H1 (cell line): ENCODE data around the gene SLC17A5. TPM values are rescaled to one million over a fixed set of nuclear protein-coding genes. Genes with fewer than 3 reads are reported as not detected.

Source experiments
- CTCF ChIA-PET: fragments of 300-600 bp; sonication (Branson Sonifier 250); formaldehyde crosslinking; loops from one replicate; lab custom pipeline; 2021; ENCODE audit not compliant: partially characterized antibody; lab: Charles Lee
- POLR2A ChIA-PET: fragments of 300-600 bp; sonication (Branson Sonifier 250); formaldehyde crosslinking; loops from one replicate; lab custom pipeline; 2021; ENCODE audit warnings: inconsistent platforms; ENCODE audit not compliant: partially characterized antibody; lab: Charles Lee
- DNase-seq, 2 experiments: peaks; one replicate each; pipeline versions ENCODE4 v3.0.0 to v3.0.0-alpha.2; 2010 to 2022; ENCODE audit warnings: low spot score in 2 of 2, low read depth in 1 of 2, mixed read lengths in 1 of 2
- FAIRE-seq: peaks from 2 replicates; lab custom pipeline; 2011; peaks lifted over from hg19 to GRCh38; lab: Jason Lieb, UNC
- H2AFZ ChIP-seq: 2 replicates; pipeline ENCODE4 v1.8.1; 2012; ENCODE audit warnings: low read length, inconsistent platforms
- H2AK5ac ChIP-seq: 2 replicates; pipeline ENCODE4 v1.6.1; 2013; ENCODE audit warnings: low read depth, low read length
- H2BK120ac ChIP-seq: replicated peaks from 2 replicates; pipeline ENCODE3; 2013; ENCODE audit warnings: low read depth, low read length, inconsistent platforms
- H2BK12ac ChIP-seq: 2 replicates; pipeline ENCODE4 v1.6.1; 2013; ENCODE audit warnings: low read depth, low read length
- H2BK15ac ChIP-seq: 2 replicates; pipeline ENCODE4 v1.6.1; 2013; ENCODE audit warnings: low read length
- H2BK20ac ChIP-seq: 2 replicates; pipeline ENCODE4 v1.6.1; 2013; ENCODE audit warnings: low read length
- H2BK5ac ChIP-seq: 2 replicates; pipeline ENCODE4 v1.6.1; 2013; ENCODE audit warnings: low read depth, low read length
- H3K14ac ChIP-seq: 2 replicates; pipeline ENCODE4 v1.6.1; 2013; ENCODE audit warnings: inconsistent platforms; ENCODE audit not compliant: insufficient read length
- H3K18ac ChIP-seq: 2 replicates; pipeline ENCODE4 v1.6.1; 2013; ENCODE audit warnings: low read length; ENCODE audit errors: extremely low read depth
- H3K23ac ChIP-seq: 2 replicates; pipeline ENCODE4 v1.6.1; 2013; ENCODE audit warnings: inconsistent platforms; ENCODE audit not compliant: insufficient read length
- H3K23me2 ChIP-seq: 2 replicates; pipeline ENCODE4 v1.6.1; 2013; ENCODE audit warnings: low read depth, low read length
- H3K27ac ChIP-seq: 2 replicates; pipeline ENCODE4 v1.6.1; 2011; ENCODE audit warnings: low read depth, low read length, inconsistent platforms
- H3K27me3 ChIP-seq, 4 experiments: replicated peaks in 1 of 4; 1 replicate in 1 of 4; 2 replicates in 3 of 4; pipeline versions ENCODE4 v1.6.1 to v1.8.1; 2011 to 2013; ENCODE audit warnings: low read length in 3 of 4, mild to moderate bottlenecking in 3 of 4, inconsistent platforms in 2 of 4, mixed read lengths in 2 of 4, moderate library complexity in 1 of 4; ENCODE audit not compliant: control insufficient read depth in 3 of 4, insufficient read depth in 3 of 4; ENCODE audit errors: extremely low read depth in 1 of 4
- H3K36me3 ChIP-seq, 4 experiments: 2 replicates each; pipeline versions ENCODE4 v1.6.1 to v1.8.1; 2011 to 2013; ENCODE audit warnings: mild to moderate bottlenecking in 4 of 4, low read length in 3 of 4, moderate library complexity in 2 of 4, control low read depth in 1 of 4, inconsistent platforms in 1 of 4; ENCODE audit not compliant: insufficient read depth in 4 of 4, control insufficient read depth in 2 of 4
- H3K4ac ChIP-seq: replicated peaks from 2 replicates; pipeline ENCODE3; 2013; ENCODE audit warnings: low read length, low read depth, mixed read lengths, inconsistent platforms; ENCODE audit not compliant: insufficient read length
- H3K4me1 ChIP-seq, 4 experiments: replicated peaks in 1 of 4; 1 replicate in 1 of 4; 2 replicates in 3 of 4; pipeline versions ENCODE4 v1.6.1 to v1.8.1; 2011 to 2013; ENCODE audit warnings: low read length in 3 of 4, inconsistent platforms in 2 of 4, mixed read lengths in 1 of 4; ENCODE audit not compliant: insufficient read depth in 4 of 4, control insufficient read depth in 3 of 4
- H3K4me2 ChIP-seq, 2 experiments: 2 replicates each; pipeline versions ENCODE4 v1.6.1 to v1.8.1; 2011 to 2013; ENCODE audit warnings: low read depth in 2 of 2, low read length in 2 of 2, control low read depth in 1 of 2, inconsistent platforms in 1 of 2, mild to moderate bottlenecking in 1 of 2; ENCODE audit not compliant: insufficient read depth in 1 of 2
- H3K4me3 ChIP-seq, 4 experiments: fragments of 200-600, 300-600 bp in 1 of 4; sonication (generic), shearing (Covaris generic), sonication (Bioruptor Twin) in 1 of 4; 2 replicates each; pipeline versions ENCODE4 v1.5.1 to v1.8.1; 2011 to 2016; ENCODE audit warnings: low read length in 4 of 4, low read depth in 3 of 4, control low read depth in 2 of 4, inconsistent platforms in 2 of 4, mild to moderate bottlenecking in 2 of 4, mixed read lengths in 1 of 4, moderate library complexity in 1 of 4; ENCODE audit not compliant: insufficient read depth in 2 of 4; ENCODE audit errors: extremely low read depth in 1 of 4
- H3K56ac ChIP-seq: replicated peaks from 2 replicates; pipeline ENCODE3; 2013; ENCODE audit warnings: low read depth, mild to moderate bottlenecking, mixed read lengths, low read length, inconsistent platforms; ENCODE audit not compliant: insufficient read length
- H3K79me1 ChIP-seq: 2 replicates; pipeline ENCODE4 v1.6.1; 2013; ENCODE audit warnings: low read depth, low read length, control low read depth
- H3K79me2 ChIP-seq, 2 experiments: 2 replicates each; pipeline versions ENCODE4 v1.6.1 to v1.8.1; 2012 to 2013; ENCODE audit warnings: low read length in 2 of 2, mild to moderate bottlenecking in 2 of 2, inconsistent platforms in 1 of 2; ENCODE audit not compliant: insufficient read depth in 2 of 2, control insufficient read depth in 1 of 2
- H3K9ac ChIP-seq, 4 experiments: replicated peaks in 1 of 4; 1 replicate in 1 of 4; 2 replicates in 3 of 4; pipeline versions ENCODE4 v1.6.1 to v1.8.1; 2011 to 2013; ENCODE audit warnings: low read depth in 3 of 4, low read length in 3 of 4, control low read depth in 2 of 4, mild to moderate bottlenecking in 2 of 4, moderate library complexity in 2 of 4, inconsistent platforms in 1 of 4; ENCODE audit errors: extremely low read depth in 1 of 4
- H3K9me3 ChIP-seq, 2 experiments: 2 replicates each; pipeline versions ENCODE4 v1.6.1 to v1.8.1; 2012 to 2013; ENCODE audit warnings: mild to moderate bottlenecking in 2 of 2, moderate library complexity in 2 of 2, control low read depth in 1 of 2, inconsistent platforms in 1 of 2, low read depth in 1 of 2, low read length in 1 of 2, mixed read lengths in 1 of 2; ENCODE audit not compliant: insufficient read depth in 2 of 2
- H4K20me1 ChIP-seq, 2 experiments: replicated peaks in 1 of 2; 2 replicates each; pipeline versions ENCODE3 to v1.8.1; 2011 to 2013; ENCODE audit warnings: inconsistent platforms in 2 of 2, low read length in 2 of 2, mild to moderate bottlenecking in 1 of 2; ENCODE audit not compliant: insufficient read depth in 2 of 2, control insufficient read depth in 1 of 2
- H4K5ac ChIP-seq: 2 replicates; pipeline ENCODE4 v1.6.1; 2013; ENCODE audit warnings: low read length, low read depth, mixed read lengths, inconsistent platforms; ENCODE audit not compliant: insufficient read length
- H4K8ac ChIP-seq: 2 replicates; pipeline ENCODE4 v1.8.0; 2013; ENCODE audit warnings: mild to moderate bottlenecking, moderate library complexity, low read length, inconsistent platforms; ENCODE audit not compliant: insufficient read depth; ENCODE audit errors: extremely low read depth
- H4K91ac ChIP-seq: replicated peaks from 2 replicates; pipeline ENCODE3; 2013; ENCODE audit warnings: low read length, mixed read lengths, inconsistent platforms; ENCODE audit not compliant: insufficient read length
- CHD1 ChIP-seq: IDR thresholded peaks from 2 replicates; pipeline ENCODE4 v1.6.1; 2012; ENCODE audit warnings: low read depth, low read length, improper control_type of control experiment
- FOSL1 ChIP-seq: IDR thresholded peaks from 2 replicates; pipeline ENCODE4 v1.6.1; 2011; ENCODE audit warnings: mild to moderate bottlenecking, low read depth, low read length, moderate library complexity; ENCODE audit not compliant: insufficient read depth
- JUND ChIP-seq: IDR thresholded peaks from 2 replicates; pipeline ENCODE4 v1.6.1; 2011; ENCODE audit warnings: mild to moderate bottlenecking, improper control_type of control experiment, low read length
- KDM1A ChIP-seq: fragments of 200-600, 300-600 bp; sonication (generic); IDR thresholded peaks from 2 replicates; pipeline ENCODE4 v1.7.1; 2016; ENCODE audit warnings: mild to moderate bottlenecking, low read length, borderline replicate concordance
- KDM5A ChIP-seq: fragments of 200-600 bp; IDR thresholded peaks from 2 replicates; pipeline ENCODE4 v1.7.1; 2012; ENCODE audit warnings: mild to moderate bottlenecking, low read length, inconsistent platforms, mixed read lengths
- MAFK ChIP-seq: IDR thresholded peaks from 2 replicates; pipeline ENCODE4 v1.6.1; 2012; ENCODE audit warnings: low read depth, mild to moderate bottlenecking, improper control_type of control experiment, low read length
- PHF8 ChIP-seq: fragments of 200-600 bp; sonication (generic); conservative IDR thresholded peaks from 2 replicates; pipeline ENCODE4 v1.7.1; 2012; ENCODE audit warnings: low read depth, mild to moderate bottlenecking, inconsistent platforms, low read length, moderate library complexity
- SIRT6 ChIP-seq: IDR thresholded peaks from one replicate; pipeline ENCODE4 v1.7.1; 2012; ENCODE audit warnings: low read length, inconsistent platforms
- SP1 ChIP-seq: IDR thresholded peaks from 2 replicates; pipeline ENCODE4 v1.6.1; 2011; ENCODE audit warnings: low read depth, low read length
- SP2 ChIP-seq: IDR thresholded peaks from 2 replicates; pipeline ENCODE4 v1.6.1; 2012; ENCODE audit warnings: mild to moderate bottlenecking, low read length, inconsistent platforms
- SP4 ChIP-seq: IDR thresholded peaks from 2 replicates; pipeline ENCODE4 v1.6.1; 2012; ENCODE audit warnings: low read length, inconsistent platforms
- SRF ChIP-seq: IDR thresholded peaks from 2 replicates; pipeline ENCODE4 v1.6.1; 2011; ENCODE audit warnings: mild to moderate bottlenecking, low read depth, low read length, moderate library complexity
- TAF7 ChIP-seq: optimal IDR thresholded peaks from 2 replicates; pipeline ENCODE3; 2011; ENCODE audit warnings: low read depth, mild to moderate bottlenecking, inconsistent platforms, low read length, moderate library complexity, borderline replicate concordance
- TBP ChIP-seq: IDR thresholded peaks from 2 replicates; pipeline ENCODE4 v1.6.1; 2011; ENCODE audit warnings: low read depth, low read length, improper control_type of control experiment
- ZNF274 ChIP-seq: IDR thresholded peaks from 2 replicates; pipeline ENCODE4 v1.7.0; 2012; ENCODE audit warnings: low read length, borderline replicate concordance; ENCODE audit errors: extremely low read depth
- WGBS, 2 experiments: shearing (Covaris generic) in 1 of 2; methylation state at CpG; one replicate each; pipeline versions ENCODE4 v1.1.6 to v1.1.7; 2013 to 2015; ENCODE audit warnings: low lambda C conversion rate in 2 of 2, mixed read lengths in 2 of 2, inconsistent platforms in 1 of 2, low coverage in 1 of 2, missing lambda C conversion rate in 1 of 2; ENCODE audit not compliant: insufficient replicate concordance in 2 of 2, insufficient coverage in 1 of 2, insufficient read length in 1 of 2; ENCODE audit errors: extremely low coverage in 1 of 2, missing lambda C conversion rate in 1 of 2; 5-methylcytosine and 5-hydroxymethylcytosine counted together
- polyA plus RNA-seq, 7 experiments: library from polyadenylated mRNA; depleted of rRNA in 3 of 7; stranded (reverse) in 5 of 7; unstranded in 2 of 7; fragments of >200 nt in 5 of 7; fragments of 200-250 nt in 2 of 7; gene quantifications; 1 replicate in 5 of 7; 2 replicates in 1 of 7; 4 replicates in 1 of 7; pipeline versions ENCODE4 v1.2.1 to v1.2.3, GENCODE V29; 2011 to 2013; ENCODE audit warnings: missing spikeins in 2 of 7, mixed read lengths in 2 of 7
- total RNA-seq: library from RNA; stranded (reverse); fragmentation: NEBNext Ultra II Directional; extraction: Animal tissue kit (Norgen Biotek cat#: 25700); gene quantifications from 2 replicates; pipeline ENCODE4 v1.2.1, GENCODE V29; 2021
- TF ChIP-seq, protein P1 (sequence below): IDR thresholded peaks from 2 replicates; pipeline ENCODE4 v1.6.1; 2012; ENCODE audit warnings: inconsistent platforms

Gene SLC17A5
- total and polyA plus RNA-seq, 2 of the 8 experiments (the other 6 are each of a cell fraction or from before 2014, with no cell fraction given) = 11.0 to 11.9 TPM

DNA sequence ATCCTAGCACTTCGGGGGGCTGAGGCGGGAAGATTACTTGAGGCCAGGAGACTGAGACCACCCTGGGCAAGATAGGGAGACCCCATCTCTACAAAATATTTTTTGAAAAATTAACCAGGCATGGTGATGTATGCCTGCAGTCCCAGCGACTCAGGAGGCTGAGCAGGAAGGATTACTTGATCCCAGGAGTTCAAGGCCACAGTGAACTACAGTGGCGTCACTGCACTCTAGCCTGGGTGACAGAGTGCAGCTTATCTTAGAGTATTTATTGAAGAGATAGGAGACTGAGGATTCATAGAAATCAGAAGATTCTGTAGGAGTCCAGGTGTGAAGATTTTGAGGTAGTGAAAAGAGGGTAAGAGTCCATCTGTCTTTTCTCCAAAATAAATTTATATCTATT, 45.0 kb downstream of the SLC17A5 start:
- Histone ChIP-seq H3K9me3 (no peaks in the 10 kb centered on the region), H3K4me1 (no peaks in the 10 kb centered on the region), H3K23ac (no peak overlapping the region), H4K8ac (no peak overlapping the region), H2BK15ac (no peak overlapping the region), H2BK120ac (no peak overlapping the region), H3K27ac (no peak overlapping the region; the same call in 1 of the 2 replicates), H3K18ac (no peak overlapping the region), H4K91ac (no peak overlapping the region), H3K79me2 (no peaks in the 10 kb centered on the region), H3K14ac (no peak overlapping the region), H2BK20ac (no peak overlapping the region), H2BK5ac (no peak overlapping the region), H2BK12ac (no peak overlapping the region), H3K9ac (no peak overlapping the region), H3K4me3 (no peak overlapping the region), H2AK5ac (no peak overlapping the region), H3K4ac (no peak overlapping the region), H3K79me1 (no peaks in the 10 kb centered on the region), H2AFZ (no peak overlapping the region), H3K56ac (no peak overlapping the region), H3K23me2 (no peaks in the 10 kb centered on the region), H4K20me1 (no peaks in the 10 kb centered on the region), H3K36me3 (peaks cover 0 to 4% (median 2%) of the 10 kb centered on the region in 4 experiments; a peak in 3 of 8 replicates), H3K4me2 (no peak overlapping the region), H3K27me3 (no peaks in the 10 kb centered on the region), H4K5ac (no peak overlapping the region)
- FAIRE-seq (no peak), DNase-seq (no peak)
- WGBS, 2 experiments = 94% methylated on average over 4 of the region's 4 CpGs; no CpG with 5 or more reads in 1 of the 2 experiments
- POLR2A ChIA-PET = interaction anchor here (0.6 to 14.4 kb wide), 5 partner anchors 11 to 93 kb away, joined by 3 to 430 read pairs (median 3); partner anchors contain the start of gene EEF1A1
- CTCF ChIA-PET = interaction anchor here (0.9 to 1.0 kb wide), 3 partner anchors 50 to 107 kb away, joined by 3 to 4 read pairs (median 3); no protein-coding TSS in a partner anchor
- no peak for TF ChIP-seq TBP
- no peak for TF ChIP-seq TAF7
- TF ChIP-seq JUND = no peak
- no peak for TF ChIP-seq MAFK
- TF ChIP-seq PHF8 = no peak
- no peak for TF ChIP-seq CHD1
- TF ChIP-seq FOSL1 = no peak
- TF ChIP-seq KDM1A = no peak
- TF ChIP-seq, protein P1, sequence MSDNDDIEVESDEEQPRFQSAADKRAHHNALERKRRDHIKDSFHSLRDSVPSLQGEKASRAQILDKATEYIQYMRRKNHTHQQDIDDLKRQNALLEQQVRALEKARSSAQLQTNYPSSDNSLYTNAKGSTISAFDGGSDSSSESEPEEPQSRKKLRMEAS = no peak
- no peak for TF ChIP-seq SRF
- no peak for TF ChIP-seq KDM5A
- TF ChIP-seq ZNF274 = no peak
- no peak for TF ChIP-seq SIRT6
- TF ChIP-seq SP2 = no peak
- no peak for TF ChIP-seq SP1
- no peak for TF ChIP-seq SP4
